22Rv1 (cell line): ENCODE data around the gene TREML1.

ENCODE experiments used
- H3K27ac ChIP-seq: fragments of 450-650 bp; 2 replicates; pipeline ENCODE4 v1.5.1; 2017
- CTCF ChIP-seq: fragments of 450-650 bp; IDR thresholded peaks from 2 replicates; pipeline ENCODE4 v1.5.1; 2017; ENCODE audit warnings: mild to moderate bottlenecking
- ZFX ChIP-seq: fragments of 450-650 bp; IDR thresholded peaks from 2 replicates; pipeline ENCODE4 v1.6.1; 2017; ENCODE audit warnings: antibody characterized with exemption, borderline replicate concordance

Gene TREML1

GRCh38 chr6:41153992-41154625 lies at the start of gene TREML1:
TREML1 (minus strand) TSS chr6:41154347; CDS start chr6:41154288, 59 bp downstream.
- TF ChIP-seq ZFX (no peak), CTCF (no peak)
- H3K27ac ChIP-seq: no peak within 1 kb of the TSS

- TF ChIP-seq ZFX (no peak), CTCF (no peak)
- H3K27ac ChIP-seq: no peak overlapping the region
Observed at GRCh38 chr6:41201764-41202173, 47.6 kb upstream of the TREML1 start.

- TF ChIP-seq ZFX (no peak), CTCF (no peak)
- H3K27ac ChIP-seq: no peak within 1 kb of the TSS
Observed at GRCh38 chr6:41200901-41201763, 47.0 kb upstream of the TREML1 start, which contains the start of gene TREML2. TREML2 (minus strand) TSS chr6:41201149; CDS start chr6:41201008, 141 bp downstream.

- no peak for TF ChIP-seq ZFX
- no peak for TF ChIP-seq CTCF
- H3K27ac ChIP-seq: no peak overlapping the region
Observed at GRCh38 chr6:41200296-41200900, 46.3 kb upstream of the TREML1 start.

GRCh38 chr6:41199552-41200246 lies 45.6 kb upstream of the TREML1 start:
- no peak overlapping the region for H3K27ac ChIP-seq
- TF ChIP-seq CTCF (no peak), ZFX (no peak)

GRCh38 chr6:41197234-41197633 lies 43.1 kb upstream of the TREML1 start:
- TF ChIP-seq ZFX: no peak
- TF ChIP-seq CTCF: no peak
- H3K27ac ChIP-seq: no peak overlapping the region
